NT2/D1 (cell line): Measurements from ENCODE around the gene TRIM67.
A peak's percentile ranks its signal among the peaks of the same experiment; 100 is the strongest.

Experiments
- DNase-seq: peaks from one replicate; pipeline ENCODE4 v3.0.0-alpha.2; 2011; ENCODE audit warnings: low read depth, low spot score
- H3K27me3 ChIP-seq: 2 replicates; pipeline ENCODE4 v1.6.0; 2011; ENCODE audit warnings: mild to moderate bottlenecking; ENCODE audit not compliant: insufficient read length, insufficient read depth
- H3K36me3 ChIP-seq: 2 replicates; pipeline ENCODE4 v1.6.1; 2011; ENCODE audit warnings: mild to moderate bottlenecking, low read length, mixed read lengths; ENCODE audit not compliant: insufficient read depth, insufficient read length
- H3K4me1 ChIP-seq: 2 replicates; pipeline ENCODE4 v1.5.1; 2011; ENCODE audit not compliant: insufficient read depth, insufficient read length
- H3K4me3 ChIP-seq: 2 replicates; pipeline ENCODE4 v1.5.1; 2011; ENCODE audit warnings: low read depth; ENCODE audit not compliant: insufficient read length
- H3K9ac ChIP-seq: 2 replicates; pipeline ENCODE4 v1.6.0; 2011; ENCODE audit warnings: low read depth; ENCODE audit not compliant: insufficient read length
- H3K9me3 ChIP-seq: 2 replicates; pipeline ENCODE4 v1.5.1; 2011; ENCODE audit warnings: mild to moderate bottlenecking, low read length; ENCODE audit not compliant: insufficient read depth
- SUZ12 ChIP-seq: IDR thresholded peaks from 2 replicates; pipeline ENCODE4 v1.6.1; 2011; ENCODE audit not compliant: insufficient read length, insufficient read depth; ENCODE audit errors: extremely low read depth
- YY1 ChIP-seq: IDR thresholded peaks from 2 replicates; pipeline ENCODE4 v1.6.1; 2011; ENCODE audit not compliant: insufficient read length, insufficient read depth
- ZNF274 ChIP-seq: IDR thresholded peaks from 2 replicates; pipeline ENCODE4 v1.6.1; 2011; ENCODE audit warnings: mild to moderate bottlenecking, low read depth, low read length

The TRIM67 gene

DNA sequence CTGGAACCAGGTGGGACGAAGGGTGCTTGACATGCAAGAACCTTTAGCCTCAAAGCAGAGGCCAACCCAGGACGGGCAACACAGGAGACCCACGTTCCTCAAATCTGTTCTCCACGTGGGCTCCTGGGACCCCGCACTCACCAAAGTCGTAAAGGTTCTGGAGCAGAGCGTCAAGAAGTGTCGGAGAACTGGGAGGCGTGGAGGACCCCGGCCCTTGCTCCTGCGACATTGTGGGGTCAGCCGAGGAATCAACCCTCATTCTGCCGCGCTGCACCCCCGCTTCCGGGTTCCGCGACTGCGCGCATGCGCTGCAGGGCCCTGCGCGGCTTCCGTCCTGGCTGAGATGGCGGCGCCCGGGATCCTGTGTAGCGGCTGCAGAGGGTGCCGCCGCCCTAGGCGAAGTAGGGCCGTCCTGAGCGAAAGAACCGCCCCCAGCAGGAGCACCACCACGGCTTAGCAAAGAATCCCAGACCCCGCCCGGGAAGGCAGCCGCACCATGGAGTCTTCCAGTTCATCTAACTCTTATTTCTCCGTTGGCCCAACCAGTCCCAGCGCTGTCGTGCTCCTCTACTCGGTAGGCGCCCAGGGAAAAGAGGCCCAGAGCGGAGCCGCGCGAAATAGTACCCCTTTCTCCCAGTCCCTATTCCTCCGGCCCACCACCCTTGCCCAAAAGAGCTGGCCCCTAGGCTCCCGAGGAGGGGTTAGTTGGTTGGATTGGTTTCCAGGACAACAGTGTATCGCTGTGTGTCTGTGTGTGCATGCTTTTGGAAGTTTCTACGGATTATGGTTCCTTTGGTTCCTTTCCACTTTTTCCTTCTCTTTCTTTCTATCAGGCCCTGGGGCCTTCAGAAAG lies 79.3 kb downstream of the TRIM67 start, which contains the start of gene GNPAT:
GNPAT (plus strand) TSS at position 330 of the 853 bp plus-strand sequence; CDS start at position 497, 167 bp downstream.
- TF ChIP-seq SUZ12: no peak
- TF ChIP-seq YY1: peak; percentile 79
- Histone ChIP-seq H3K4me1 (no peaks in the 10 kb centered on the region), H3K4me3 (peak within 1 kb of the TSS; percentile 90), H3K27me3 (no peaks in the 10 kb centered on the region), H3K36me3 (peaks cover 28% of the 10 kb centered on the region), H3K9me3 (no peaks in the 10 kb centered on the region), H3K9ac (peak within 1 kb of the TSS; percentile 89)
- peak; percentile 83 for DNase-seq

GRCh38 chr1:231241750-231242149 lies 79.9 kb downstream of the TRIM67 start:
- Histone ChIP-seq H3K9me3 (no peaks in the 10 kb centered on the region), H3K4me1 (no peaks in the 10 kb centered on the region), H3K4me3 (peak overlapping the region; percentile 90), H3K9ac (peak overlapping the region; percentile 89), H3K36me3 (peaks cover 25% of the 10 kb centered on the region), H3K27me3 (no peaks in the 10 kb centered on the region)
- no peak for TF ChIP-seq YY1
- no peak for TF ChIP-seq SUZ12
- no peak for TF ChIP-seq ZNF274
- DNase-seq: no peak

GRCh38 chr1:231242516-231243198 lies 80.8 kb downstream of the TRIM67 start:
- TF ChIP-seq ZNF274 (no peak), YY1 (no peak), SUZ12 (no peak)
- DNase-seq: no peak
- Histone ChIP-seq H3K4me1 (no peaks in the 10 kb centered on the region), H3K9me3 (no peaks in the 10 kb centered on the region), H3K4me3 (no peak overlapping the region), H3K9ac (no peak overlapping the region), H3K36me3 (peaks cover 22% of the 10 kb centered on the region), H3K27me3 (no peaks in the 10 kb centered on the region)

- no peak for DNase-seq
- no peaks in the 10 kb centered on the region for H3K4me1 ChIP-seq
Measured at GRCh38 chr1:231248778-231249177, 86.9 kb downstream of the TRIM67 start.

GRCh38 chr1:231252336-231252735 lies 90.5 kb downstream of the TRIM67 start:
- TF ChIP-seq SUZ12 (no peak), YY1 (no peak), ZNF274 (no peak)

More at GRCh38 chr1:231248778-231249177, 86.9 kb downstream of the TRIM67 start:
- no peaks in the 10 kb centered on the region for H3K27me3 ChIP-seq
- H3K36me3 ChIP-seq: peaks cover 43% of the 10 kb centered on the region
- H3K9me3 ChIP-seq: no peaks in the 10 kb centered on the region
- H3K4me3 ChIP-seq: no peak overlapping the region
- H3K9ac ChIP-seq: no peak overlapping the region
- TF ChIP-seq SUZ12: no peak
- no peak for TF ChIP-seq YY1
- TF ChIP-seq ZNF274: no peak

DNA sequence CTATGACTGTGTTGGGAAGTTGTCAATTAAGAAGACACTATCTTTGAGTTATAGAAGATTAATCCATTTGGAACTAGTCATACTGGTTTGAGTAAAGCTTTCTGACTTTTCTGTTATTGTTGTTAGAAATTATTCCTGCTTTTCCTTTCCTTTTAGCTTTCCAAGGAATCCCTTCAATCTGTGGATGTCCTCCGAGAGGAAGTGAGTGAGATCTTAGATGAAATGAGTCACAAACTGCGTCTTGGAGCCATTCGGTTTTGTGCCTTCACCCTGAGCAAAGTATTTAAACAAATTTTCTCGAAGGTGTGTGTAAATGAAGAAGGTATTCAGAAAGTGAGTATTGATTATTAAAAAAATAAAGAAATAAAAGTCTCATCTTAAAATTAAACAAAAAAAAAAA lies 98.5 kb downstream of the TRIM67 start:
- no peaks in the 10 kb centered on the region for H3K4me1 ChIP-seq
- TF ChIP-seq ZNF274: no peak
- TF ChIP-seq SUZ12: no peak
- no peak for TF ChIP-seq YY1
- peaks cover 83% of the 10 kb centered on the region for H3K36me3 ChIP-seq
- no peak overlapping the region for H3K4me3 ChIP-seq
- H3K27me3 ChIP-seq: no peaks in the 10 kb centered on the region
- no peak overlapping the region for H3K9ac ChIP-seq
- no peak for DNase-seq
- H3K9me3 ChIP-seq: peaks cover 42% of the 10 kb centered on the region

More at GRCh38 chr1:231252336-231252735, 90.5 kb downstream of the TRIM67 start:
- Histone ChIP-seq H3K9ac (no peak overlapping the region), H3K4me3 (no peak overlapping the region), H3K4me1 (no peaks in the 10 kb centered on the region), H3K9me3 (peaks cover 10% of the 10 kb centered on the region), H3K27me3 (no peaks in the 10 kb centered on the region), H3K36me3 (peaks cover 62% of the 10 kb centered on the region)
- DNase-seq: no peak

GRCh38 chr1:231264642-231265041 lies 102.8 kb downstream of the TRIM67 start:
- peaks cover 9% of the 10 kb centered on the region for H3K9me3 ChIP-seq
- H3K9ac ChIP-seq: no peak overlapping the region
- H3K27me3 ChIP-seq: no peaks in the 10 kb centered on the region
- DNase-seq: no peak
- no peaks in the 10 kb centered on the region for H3K4me1 ChIP-seq
- TF ChIP-seq SUZ12: no peak
- TF ChIP-seq YY1: no peak
- no peak for TF ChIP-seq ZNF274
- H3K36me3 ChIP-seq: peaks cover 83% of the 10 kb centered on the region
- no peak overlapping the region for H3K4me3 ChIP-seq
